ENCODE measurements around the gene JOSD2.
A peak's percentile ranks its signal among the peaks of the same experiment; 100 is the strongest.

The JOSD2 gene

DNA sequence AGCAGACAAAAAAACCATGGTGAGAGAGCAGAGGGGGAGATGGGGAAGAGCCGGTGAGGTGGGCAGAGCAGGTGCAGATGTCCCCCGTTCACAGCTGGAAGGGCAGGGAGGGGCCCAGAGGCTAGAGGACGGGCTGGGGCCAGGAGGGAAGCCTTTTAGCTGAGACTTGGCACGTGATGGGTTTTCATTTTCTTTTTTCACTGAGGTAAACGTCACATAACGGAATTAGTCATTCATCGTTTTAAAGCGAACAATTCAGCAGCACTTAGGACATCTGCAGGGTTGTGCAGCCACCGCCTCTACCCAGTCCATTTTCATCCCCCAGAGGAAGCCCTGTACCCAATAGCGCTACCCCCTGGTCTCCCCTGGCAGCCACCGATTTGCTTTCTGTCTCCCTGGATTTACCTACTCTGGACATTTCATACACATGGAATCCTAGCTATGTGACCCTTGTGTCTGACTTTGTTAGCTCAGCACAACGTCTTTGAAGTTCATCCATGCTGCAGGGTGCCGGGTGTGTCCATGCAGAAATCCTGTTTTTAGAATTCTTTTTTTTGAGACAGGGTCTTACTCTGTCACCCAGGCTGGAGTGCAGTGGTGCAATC, 50.7 kb downstream of the JOSD2 start:
- Histone ChIP-seq H3K4me1 (ENCODE audit: control insufficient read depth, insufficient read depth, low read length) (no peaks in the 10 kb centered on the region), H3K9ac (ENCODE audit: low read depth, low read length) (no peak overlapping the region), H3K9me3 (ENCODE audit: control insufficient read depth, insufficient read depth, low read length) (no peaks in the 10 kb centered on the region), H3K27me3 (ENCODE audit: control insufficient read depth, insufficient read depth, low read length) (peaks cover 13% of the 10 kb centered on the region), H3K4me3 (ENCODE audit: low read depth, low read length) (no peak overlapping the region), H3K36me3 (ENCODE audit: control insufficient read depth, insufficient read depth, low read length) (peaks cover 2% of the 10 kb centered on the region)

DNA sequence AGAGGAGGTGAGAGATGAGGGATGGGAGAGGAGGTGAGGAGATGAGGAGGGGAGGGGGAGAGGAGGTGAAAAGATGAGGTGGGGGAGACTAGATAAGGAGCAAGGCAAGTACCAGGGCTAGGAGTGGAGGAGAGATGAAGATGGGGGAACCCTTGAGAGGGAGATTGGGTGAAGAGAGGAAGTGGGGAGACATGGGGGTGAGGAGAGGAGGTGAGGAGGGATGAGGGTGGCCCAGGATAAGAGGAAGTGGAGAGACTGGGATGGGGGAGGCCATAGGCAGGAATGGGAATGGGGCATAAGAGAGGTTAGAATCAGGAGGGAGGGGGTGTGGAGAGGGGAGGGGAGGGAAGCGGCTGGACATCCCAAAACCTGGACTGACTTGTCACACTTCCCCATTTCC, 51.4 kb downstream of the JOSD2 start:
- Histone ChIP-seq H3K9ac (ENCODE audit: low read depth, low read length) (no peak overlapping the region), H3K27me3 (ENCODE audit: control insufficient read depth, insufficient read depth, low read length) (peaks cover 13% of the 10 kb centered on the region), H3K36me3 (ENCODE audit: control insufficient read depth, insufficient read depth, low read length) (peaks cover 2% of the 10 kb centered on the region), H3K9me3 (ENCODE audit: control insufficient read depth, insufficient read depth, low read length) (no peaks in the 10 kb centered on the region), H3K4me3 (ENCODE audit: low read depth, low read length) (no peak overlapping the region), H3K4me1 (ENCODE audit: control insufficient read depth, insufficient read depth, low read length) (no peaks in the 10 kb centered on the region)

DNA sequence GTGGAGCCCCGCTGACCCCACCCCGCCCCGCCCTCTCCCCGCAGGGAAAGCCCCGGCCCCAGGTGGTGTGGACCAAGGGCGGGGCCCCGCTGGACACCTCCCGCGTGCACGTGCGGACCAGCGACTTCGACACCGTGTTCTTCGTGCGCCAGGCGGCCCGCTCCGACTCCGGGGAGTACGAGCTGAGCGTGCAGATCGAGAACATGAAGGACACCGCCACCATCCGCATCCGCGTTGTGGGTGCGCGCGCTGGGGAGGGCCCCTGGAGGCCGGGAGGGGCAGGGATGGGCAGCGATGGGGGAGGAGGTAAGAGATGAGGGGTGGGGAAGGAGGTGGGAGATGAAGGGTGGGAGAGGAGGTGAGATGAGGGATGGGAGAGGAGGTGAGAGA, 51.9 kb downstream of the JOSD2 start:
- Histone ChIP-seq H3K36me3 (ENCODE audit: control insufficient read depth, insufficient read depth, low read length) (peaks cover 2% of the 10 kb centered on the region), H3K9ac (ENCODE audit: low read depth, low read length) (no peak overlapping the region), H3K4me1 (ENCODE audit: control insufficient read depth, insufficient read depth, low read length) (no peaks in the 10 kb centered on the region), H3K4me3 (ENCODE audit: low read depth, low read length) (no peak overlapping the region), H3K27me3 (ENCODE audit: control insufficient read depth, insufficient read depth, low read length) (peaks cover 13% of the 10 kb centered on the region), H3K9me3 (ENCODE audit: control insufficient read depth, insufficient read depth, low read length) (no peaks in the 10 kb centered on the region)

DNA sequence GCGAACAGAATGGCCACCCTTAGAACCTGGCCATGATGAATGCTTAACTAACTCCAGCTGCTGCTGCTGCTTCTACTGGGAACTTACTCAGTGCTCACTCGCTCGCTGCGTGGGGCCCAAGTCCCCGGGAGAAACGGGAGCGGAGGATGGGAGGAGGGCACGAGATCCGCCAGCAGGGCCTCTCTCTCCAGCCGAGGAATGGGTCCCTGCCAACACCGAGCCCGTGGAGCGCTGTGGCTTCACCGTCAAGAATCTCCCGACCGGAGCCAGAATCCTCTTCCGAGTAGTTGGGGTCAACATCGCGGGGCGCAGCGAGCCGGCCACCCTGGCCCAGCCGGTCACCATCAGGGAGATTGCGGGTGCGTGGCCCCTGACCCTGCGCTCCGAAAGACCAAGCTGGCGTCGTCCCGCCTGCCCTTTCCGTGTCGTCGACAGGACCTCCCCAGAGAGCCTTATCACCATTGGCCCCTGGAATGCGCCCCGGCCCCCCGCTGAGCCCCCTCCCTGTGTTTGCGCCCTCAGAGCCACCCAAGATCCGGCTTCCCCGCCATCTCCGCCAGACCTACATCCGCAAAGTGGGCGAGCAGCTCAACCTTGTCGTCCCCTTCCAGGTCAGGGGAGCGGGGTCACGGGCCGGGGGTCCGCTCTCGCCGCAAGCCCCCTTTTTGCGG, 52.5 kb downstream of the JOSD2 start:
- H3K27me3 ChIP-seq (ENCODE audit: control insufficient read depth, insufficient read depth, low read length): peaks cover 13% of the 10 kb centered on the region
- H3K4me3 ChIP-seq (ENCODE audit: low read depth, low read length): peak overlapping the region; percentile 26
- H3K9ac ChIP-seq (ENCODE audit: low read depth, low read length): no peak overlapping the region
- H3K9me3 ChIP-seq (ENCODE audit: control insufficient read depth, insufficient read depth, low read length): no peaks in the 10 kb centered on the region
- H3K36me3 ChIP-seq (ENCODE audit: control insufficient read depth, insufficient read depth, low read length): peaks cover 2% of the 10 kb centered on the region
- no peaks in the 10 kb centered on the region for H3K4me1 ChIP-seq (ENCODE audit: control insufficient read depth, insufficient read depth, low read length)

DNA sequence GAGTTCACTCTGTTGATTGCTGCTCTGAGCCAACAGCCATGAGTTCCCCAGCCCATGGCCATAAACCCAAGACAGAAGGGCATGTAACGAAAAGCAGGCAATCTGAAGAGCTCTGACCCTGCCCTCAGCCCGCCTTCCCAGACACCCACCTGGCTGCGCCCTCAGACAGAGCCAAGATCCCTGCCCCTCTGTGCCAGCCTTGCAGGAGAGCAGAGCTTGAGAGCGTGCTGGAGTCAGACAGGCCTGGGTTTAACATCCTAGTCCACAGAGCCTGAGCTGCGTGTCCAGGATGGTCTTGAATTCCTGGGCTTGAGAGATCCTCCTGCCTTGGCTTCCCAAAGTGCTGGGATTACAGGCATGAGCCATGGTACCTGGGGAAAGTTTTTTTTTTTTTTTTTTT, 53.7 kb downstream of the JOSD2 start:
- Histone ChIP-seq H3K9me3 (ENCODE audit: control insufficient read depth, insufficient read depth, low read length) (no peaks in the 10 kb centered on the region), H3K36me3 (ENCODE audit: control insufficient read depth, insufficient read depth, low read length) (peaks cover 2% of the 10 kb centered on the region), H3K27me3 (ENCODE audit: control insufficient read depth, insufficient read depth, low read length) (peaks cover 13% of the 10 kb centered on the region), H3K4me1 (ENCODE audit: control insufficient read depth, insufficient read depth, low read length) (no peaks in the 10 kb centered on the region), H3K9ac (ENCODE audit: low read depth, low read length) (no peak overlapping the region), H3K4me3 (ENCODE audit: low read depth, low read length) (no peak overlapping the region)
